HepG2 (cell line): ENCODE data around the gene ABCC12. TPM values are rescaled to one million over a fixed set of nuclear protein-coding genes. Genes with fewer than 3 reads are reported as not detected.
A peak's percentile ranks its signal among the peaks of the same experiment; 100 is the strongest.

Experiments used
- ATAC-seq: fragments of 200-7000 bp; cut with Tn5 transposase; 3 replicates; pipeline ENCODE4 v1.9.1; 2020; ENCODE audit warnings: mild to moderate bottlenecking, moderate library complexity
- BruUV-seq: library from RNA; stranded (reverse); fragments of 400-500 nt; replicated peaks from 2 replicates; lab custom pipeline; 2021; lab: Mats Ljungman, UMichigan
- CTCF ChIA-PET: fragments of 300-600 bp; formaldehyde crosslinking; extraction: SDS; loops from one replicate; lab custom pipeline; 2021; ENCODE audit warnings: low total read pairs, inconsistent platforms, low intra/inter-chr PET ratio; lab: Yijun Ruan, JAX
- POLR2A ChIA-PET: fragments of 350-600 bp; sonication (Branson Sonifier 250); formaldehyde crosslinking; loops from one replicate; lab custom pipeline; 2020; ENCODE audit warnings: antibody characterized with exemption, inconsistent platforms; lab: Yijun Ruan, JAX
- DNase-seq: peaks from one replicate; pipeline ENCODE4 v3.0.0-alpha.2; 2015; ENCODE audit warnings: low spot score
- FAIRE-seq: peaks from 3 replicates; lab custom pipeline; 2011; peaks lifted over from hg19 to GRCh38; lab: Jason Lieb, UNC
- H2AFZ ChIP-seq: one replicate; pipeline ENCODE4 v1.6.1; 2011; ENCODE audit warnings: low read length, inconsistent platforms
- H3K27ac ChIP-seq: fragments of 300-600 bp; 3 replicates; pipeline ENCODE4 v1.8.0; 2011; ENCODE audit warnings: mixed run types, mild to moderate bottlenecking, mixed read lengths, low read length, inconsistent platforms; ENCODE audit not compliant: insufficient read depth; ENCODE audit errors: extremely low read length
- H3K27me3 ChIP-seq, 2 experiments: fragments of 200-600 bp in 1 of 2; 2 replicates in 1 of 2; 3 replicates in 1 of 2; pipeline versions ENCODE4 v1.6.0 to v1.8.0; 2011; ENCODE audit warnings: low read length in 2 of 2, mild to moderate bottlenecking in 2 of 2, moderate library complexity in 2 of 2, inconsistent platforms in 1 of 2; ENCODE audit not compliant: insufficient read depth in 2 of 2, control insufficient read depth in 1 of 2
- H3K36me3 ChIP-seq, 2 experiments: fragments of 200-600 bp in 1 of 2; replicated peaks in 1 of 2; 2 replicates in 1 of 2; 3 replicates in 1 of 2; pipeline versions ENCODE4 v1.5.1 to v1.8.0; 2011; ENCODE audit warnings: low read length in 2 of 2, inconsistent platforms in 1 of 2; ENCODE audit not compliant: insufficient read depth in 2 of 2, control insufficient read depth in 1 of 2
- H3K4me1 ChIP-seq: 2 replicates; pipeline ENCODE4 v1.5.1; 2012; ENCODE audit warnings: low read length, inconsistent platforms; ENCODE audit not compliant: insufficient read depth
- H3K4me2 ChIP-seq: 2 replicates; pipeline ENCODE4 v1.6.0; 2011; ENCODE audit warnings: low read depth, low read length, inconsistent platforms
- H3K4me3 ChIP-seq, 3 experiments: fragments of 200-600 bp in 1 of 3; sonication (generic), shearing (Covaris generic) in 1 of 3; replicated peaks in 1 of 3; 2 replicates each; pipeline ENCODE4 v1.5.1; 2011 to 2016; ENCODE audit warnings: low read length in 3 of 3, inconsistent platforms in 2 of 3, low read depth in 2 of 3, mild to moderate bottlenecking in 2 of 3, control low read depth in 1 of 3, mixed read lengths in 1 of 3; ENCODE audit not compliant: insufficient read depth in 1 of 3
- H3K79me2 ChIP-seq: one replicate; pipeline ENCODE4 v1.6.1; 2011; ENCODE audit warnings: low read length, inconsistent platforms; ENCODE audit not compliant: insufficient read depth
- H3K9ac ChIP-seq: 2 replicates; pipeline ENCODE4 v1.6.0; 2011; ENCODE audit warnings: mild to moderate bottlenecking, low read depth, low read length, inconsistent platforms; ENCODE audit not compliant: insufficient read depth
- H3K9me3 ChIP-seq: 2 replicates; pipeline ENCODE4 v1.5.1; 2012; ENCODE audit warnings: mild to moderate bottlenecking, low read length
- H4K20me1 ChIP-seq: 2 replicates; pipeline ENCODE4 v1.6.0; 2011; ENCODE audit warnings: inconsistent platforms, mild to moderate bottlenecking, low read length, moderate library complexity; ENCODE audit not compliant: insufficient read depth
- ARNT ChIP-seq: fragments of 450-650 bp; IDR thresholded peaks from 2 replicates; pipeline ENCODE4 v1.6.1; 2017
- CREB1 ChIP-seq, 2 experiments: fragments of 450-650 bp in 1 of 2; IDR thresholded peaks; 2 replicates each; pipeline ENCODE4 v1.6.1; 2016 to 2017; ENCODE audit warnings: control low read depth in 1 of 2, mild to moderate bottlenecking in 1 of 2, missing compliant biosample characterization in 1 of 2, missing genetic modification characterization in 1 of 2
- EP300 ChIP-seq, 3 experiments: sonication (generic) in 1 of 3; formaldehyde crosslinking in 1 of 3; IDR thresholded peaks; 2 replicates each; pipeline versions ENCODE4 v1.5.1 to v1.6.1; 2011 to 2020; ENCODE audit warnings: low read depth in 2 of 3, low read length in 2 of 3, borderline replicate concordance in 1 of 3, improper control_type of control experiment in 1 of 3, mild to moderate bottlenecking in 1 of 3, missing genetic modification reagents in 1 of 3, moderate library complexity in 1 of 3
- FOSL2 ChIP-seq: sonication (generic); formaldehyde crosslinking; IDR thresholded peaks from 2 replicates; pipeline ENCODE4 v1.4.0; 2020; ENCODE audit warnings: missing genetic modification reagents
- KDM2A ChIP-seq: sonication (generic); formaldehyde crosslinking; IDR thresholded peaks from 2 replicates; pipeline ENCODE4 v1.4.0; 2020; ENCODE audit warnings: low read depth, missing genetic modification reagents, borderline replicate concordance
- RARA ChIP-seq: IDR thresholded peaks from 2 replicates; pipeline ENCODE4 v1.6.1; 2016; ENCODE audit warnings: missing genetic modification reagents, missing compliant biosample characterization
- ZNF331 ChIP-seq: sonication (generic); formaldehyde crosslinking; IDR thresholded peaks from 2 replicates; pipeline ENCODE4 v1.4.0; 2020; ENCODE audit warnings: missing genetic modification reagents
- ZNF557 ChIP-seq: sonication (generic); formaldehyde crosslinking; IDR thresholded peaks from 2 replicates; pipeline ENCODE4 v1.4.0; 2020; ENCODE audit warnings: missing genetic modification reagents
- ZNF891 ChIP-seq: sonication (generic); formaldehyde crosslinking; IDR thresholded peaks from 2 replicates; pipeline ENCODE4 v1.5.0; 2020; ENCODE audit warnings: mild to moderate bottlenecking, missing genetic modification reagents
- WGBS: methylation state at CpG from one replicate; pipeline ENCODE4 v1.1.6; 2017; ENCODE audit warnings: low lambda C conversion rate; 5-methylcytosine and 5-hydroxymethylcytosine counted together
- in situ Hi-C: cut with HindIII; loops from 2 replicates; pipeline ENCODE4 v1.10.0; 2017; ENCODE audit warnings: low pct_unique_long_range_greater_than_20kb; ENCODE audit not compliant: extremely low pct_ligation_motif_present
- intact Hi-C: fragments of 100-400 bp; cut with micrococcal nuclease; formaldehyde crosslinking; loops from one replicate; pipeline ENCODE4 v1.10.0; 2022; ENCODE audit not compliant: unreplicated experiment
- polyA plus RNA-seq, 8 experiments: library from polyadenylated mRNA; depleted of rRNA in 3 of 8; stranded (reverse) in 7 of 8; unstranded in 1 of 8; fragments of >200 nt; fragmentation: Illumina TruSeq in 4 of 8; extraction: Trizol in 4 of 8; gene quantifications; 2 replicates each; pipeline versions ENCODE4 v1.2.1 to v1.2.3, GENCODE V29; 2011 to 2016; ENCODE audit warnings: low read depth in 4 of 8, missing spikeins in 1 of 8, mixed read lengths in 1 of 8; ENCODE audit not compliant: insufficient read depth in 1 of 8
- total RNA-seq, 5 experiments: library from RNA; depleted of rRNA; stranded (reverse); fragments of >200 nt; fragmentation: Illumina TruSeq; extraction: Trizol; gene quantifications; 2 replicates each; pipeline ENCODE4 v1.2.3, GENCODE V29; 2016; ENCODE audit warnings: low read depth in 1 of 5
- TF ChIP-seq, protein P1 (sequence below), 2 experiments: fragments of 450-650 bp in 1 of 2; sonication (generic) in 1 of 2; formaldehyde crosslinking in 1 of 2; IDR thresholded peaks; 2 replicates each; pipeline versions ENCODE4 v1.6.1 to v1.8.0; 2016 to 2022; ENCODE audit warnings: antibody characterized with exemption in 1 of 2, mild to moderate bottlenecking in 1 of 2, missing genetic modification reagents in 1 of 2
- TF ChIP-seq, protein P2 (sequence below): sonication (generic); formaldehyde crosslinking; IDR thresholded peaks from 2 replicates; pipeline ENCODE4 v1.4.0; 2020; ENCODE audit warnings: missing genetic modification reagents, borderline replicate concordance

Gene ABCC12
- total and polyA plus RNA-seq, 2 of the 13 experiments (the other 11 are each of a cell fraction or from before 2014, with no cell fraction given) = not detected

DNA sequence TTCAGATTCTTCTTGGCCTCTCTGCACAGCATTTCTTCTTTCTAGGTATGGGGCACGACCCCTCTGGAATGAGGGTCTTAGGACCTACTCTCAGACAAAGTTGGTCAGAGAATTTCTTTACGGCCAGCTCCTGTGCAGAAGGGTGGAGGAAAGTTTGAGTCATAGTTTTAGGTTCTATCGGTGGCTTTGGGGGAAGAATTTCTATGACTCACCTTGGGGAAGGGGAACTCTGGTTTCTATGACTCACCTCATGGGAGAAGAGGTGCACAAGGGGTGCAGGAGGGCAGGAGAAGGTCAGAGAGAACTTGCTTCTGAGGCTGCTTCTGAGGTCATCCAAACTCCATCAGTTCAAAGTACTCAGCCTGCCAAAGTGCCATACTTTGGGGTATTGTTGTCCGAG is 2.5 kb upstream of the ABCC12 start:
- no peaks in the 10 kb centered on the region for H3K36me3 ChIP-seq
- FAIRE-seq (no peak), DNase-seq (peak; percentile 31), ATAC-seq (no peak)
- in situ Hi-C loops (no loop called here), intact Hi-C loops (no loop called here)
- H4K20me1 ChIP-seq = no peaks in the 10 kb centered on the region
- no peak overlapping the region for H3K9ac ChIP-seq
- CTCF ChIA-PET = no interaction called here
- H2AFZ ChIP-seq = no peak overlapping the region
- peaks cover 20% of the 10 kb centered on the region for H3K4me1 ChIP-seq
- H3K27me3 ChIP-seq = peaks cover 4 to 52% of the 10 kb centered on the region in 2 experiments; a peak in 4 of 5 replicates
- WGBS = 2% methylated on average over 4 of the region's 4 CpGs
- H3K27ac ChIP-seq = no peak overlapping the region
- POLR2A ChIA-PET = interaction anchor here (0.6 kb wide), 1 partner anchor 71 kb away, joined by 3 read pairs; no protein-coding TSS in a partner anchor
- no TSS peak for BruUV-seq
- no peak overlapping the region for H3K4me3 ChIP-seq
- no peak overlapping the region for H3K4me2 ChIP-seq
- no peaks in the 10 kb centered on the region for H3K9me3 ChIP-seq
- H3K79me2 ChIP-seq = no peaks in the 10 kb centered on the region
- TF ChIP-seq RARA (CRISPR knock-in tag) = peak; percentile 58; the same call in 1 of the 2 replicates
- no peak for TF ChIP-seq ARNT
- TF ChIP-seq FOSL2 (CRISPR knock-in tag) = peak; percentile 78
- peak; percentile 75 for TF ChIP-seq CREB1 (IDR thresholded peaks at IDR 0.05)
- no peak for TF ChIP-seq CREB1 (CRISPR knock-in tag; IDR thresholded peaks at IDR 0.05)
- TF ChIP-seq, protein P1, sequence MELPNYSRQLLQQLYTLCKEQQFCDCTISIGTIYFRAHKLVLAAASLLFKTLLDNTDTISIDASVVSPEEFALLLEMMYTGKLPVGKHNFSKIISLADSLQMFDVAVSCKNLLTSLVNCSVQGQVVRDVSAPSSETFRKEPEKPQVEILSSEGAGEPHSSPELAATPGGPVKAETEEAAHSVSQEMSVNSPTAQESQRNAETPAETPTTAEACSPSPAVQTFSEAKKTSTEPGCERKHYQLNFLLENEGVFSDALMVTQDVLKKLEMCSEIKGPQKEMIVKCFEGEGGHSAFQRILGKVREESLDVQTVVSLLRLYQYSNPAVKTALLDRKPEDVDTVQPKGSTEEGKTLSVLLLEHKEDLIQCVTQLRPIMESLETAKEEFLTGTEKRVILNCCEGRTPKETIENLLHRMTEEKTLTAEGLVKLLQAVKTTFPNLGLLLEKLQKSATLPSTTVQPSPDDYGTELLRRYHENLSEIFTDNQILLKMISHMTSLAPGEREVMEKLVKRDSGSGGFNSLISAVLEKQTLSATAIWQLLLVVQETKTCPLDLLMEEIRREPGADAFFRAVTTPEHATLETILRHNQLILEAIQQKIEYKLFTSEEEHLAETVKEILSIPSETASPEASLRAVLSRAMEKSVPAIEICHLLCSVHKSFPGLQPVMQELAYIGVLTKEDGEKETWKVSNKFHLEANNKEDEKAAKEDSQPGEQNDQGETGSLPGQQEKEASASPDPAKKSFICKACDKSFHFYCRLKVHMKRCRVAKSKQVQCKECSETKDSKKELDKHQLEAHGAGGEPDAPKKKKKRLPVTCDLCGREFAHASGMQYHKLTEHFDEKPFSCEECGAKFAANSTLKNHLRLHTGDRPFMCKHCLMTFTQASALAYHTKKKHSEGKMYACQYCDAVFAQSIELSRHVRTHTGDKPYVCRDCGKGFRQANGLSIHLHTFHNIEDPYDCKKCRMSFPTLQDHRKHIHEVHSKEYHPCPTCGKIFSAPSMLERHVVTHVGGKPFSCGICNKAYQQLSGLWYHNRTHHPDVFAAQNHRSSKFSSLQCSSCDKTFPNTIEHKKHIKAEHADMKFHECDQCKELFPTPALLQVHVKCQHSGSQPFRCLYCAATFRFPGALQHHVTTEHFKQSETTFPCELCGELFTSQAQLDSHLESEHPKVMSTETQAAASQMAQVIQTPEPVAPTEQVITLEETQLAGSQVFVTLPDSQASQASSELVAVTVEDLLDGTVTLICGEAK (IDR thresholded peaks at IDR 0.05) = no peak
- TF ChIP-seq, protein P1 (CRISPR knock-in tag; IDR thresholded peaks at IDR 0.05) = no peak
- 0 out of 4 replicates have a peak, but pooled peaks of 1 of the 2 experiments have one; percentile 5 for TF ChIP-seq EP300 (IDR thresholded peaks at IDR 0.05; ENCODE audit: low read depth in 2 of 2, low read length in 2 of 2)
- TF ChIP-seq EP300 (CRISPR knock-in tag; IDR thresholded peaks at IDR 0.05; ENCODE audit: borderline replicate concordance) = no peak
- TF ChIP-seq ZNF331 (CRISPR knock-in tag) = no peak
- TF ChIP-seq ZNF891 (CRISPR knock-in tag) = no peak
- TF ChIP-seq KDM2A = no peak
- no peak for TF ChIP-seq ZNF557
- TF ChIP-seq, protein P2, sequence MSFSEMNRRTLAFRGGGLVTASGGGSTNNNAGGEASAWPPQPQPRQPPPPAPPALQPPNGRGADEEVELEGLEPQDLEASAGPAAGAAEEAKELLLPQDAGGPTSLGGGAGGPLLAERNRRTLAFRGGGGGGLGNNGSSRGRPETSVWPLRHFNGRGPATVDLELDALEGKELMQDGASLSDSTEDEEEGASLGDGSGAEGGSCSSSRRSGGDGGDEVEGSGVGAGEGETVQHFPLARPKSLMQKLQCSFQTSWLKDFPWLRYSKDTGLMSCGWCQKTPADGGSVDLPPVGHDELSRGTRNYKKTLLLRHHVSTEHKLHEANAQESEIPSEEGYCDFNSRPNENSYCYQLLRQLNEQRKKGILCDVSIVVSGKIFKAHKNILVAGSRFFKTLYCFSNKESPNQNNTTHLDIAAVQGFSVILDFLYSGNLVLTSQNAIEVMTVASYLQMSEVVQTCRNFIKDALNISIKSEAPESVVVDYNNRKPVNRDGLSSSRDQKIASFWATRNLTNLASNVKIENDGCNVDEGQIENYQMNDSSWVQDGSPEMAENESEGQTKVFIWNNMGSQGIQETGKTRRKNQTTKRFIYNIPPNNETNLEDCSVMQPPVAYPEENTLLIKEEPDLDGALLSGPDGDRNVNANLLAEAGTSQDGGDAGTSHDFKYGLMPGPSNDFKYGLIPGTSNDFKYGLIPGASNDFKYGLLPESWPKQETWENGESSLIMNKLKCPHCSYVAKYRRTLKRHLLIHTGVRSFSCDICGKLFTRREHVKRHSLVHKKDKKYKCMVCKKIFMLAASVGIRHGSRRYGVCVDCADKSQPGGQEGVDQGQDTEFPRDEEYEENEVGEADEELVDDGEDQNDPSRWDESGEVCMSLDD (CRISPR knock-in tag) = peak; percentile 46; the same call in 1 of the 2 replicates
